ENCODE data around the gene PRLH. TPM values are rescaled to one million over a fixed set of nuclear protein-coding genes. Genes with fewer than 3 reads are reported as not detected.

The PRLH gene
- total RNA-seq, 8 experiments from 2014 or later: not detected

Other genes starting within 250 kb of the PRLH start
- gene COL6A3, start 152.4 kb upstream of the PRLH start, total RNA-seq: 100 to 1,000 TPM in 1 of 8 experiments, 1 to 10 TPM in 3, under 1 TPM in 4; 0.04 to 288 (median 1.0) TPM
- gene MLPH, start 79.3 kb upstream of the PRLH start, total RNA-seq: 1 to 10 TPM in 2 of 8 experiments, under 1 TPM in 5, not detected in 1; 0.11 to 1.3 (median 0.46) TPM
- gene RAB17, start 24.2 kb downstream of the PRLH start, total RNA-seq: 1 to 10 TPM in 3 of 8 experiments, under 1 TPM in 5; 0.08 to 1.3 (median 0.65) TPM
- gene LRRFIP1, start 61.0 kb downstream of the PRLH start, total RNA-seq: 10 to 100 TPM; 16.3 to 56.1 (median 29.5) TPM
- gene RBM44, start 232.2 kb downstream of the PRLH start, total RNA-seq: under 1 TPM; 0.22 to 0.81 (median 0.40) TPM